Neural cell (in vitro differentiated cells): Measurements from ENCODE around the gene DCAF6. TPM values are rescaled to one million over a fixed set of nuclear protein-coding genes. Genes with fewer than 3 reads are reported as not detected.
A peak's percentile ranks its signal among the peaks of the same experiment; 100 is the strongest.

ENCODE experiments used
- H2AFZ ChIP-seq: fragments of 200-600, 300-800 bp; sonication (generic), shearing (Covaris generic); 2 replicates; pipeline ENCODE4 v1.6.0; 2014; ENCODE audit warnings: low read depth, mild to moderate bottlenecking, antibody characterized with exemption, low read length, moderate library complexity
- H3F3A ChIP-seq: fragments of 200-600 bp; shearing (Covaris generic); 2 replicates; pipeline ENCODE4 v1.6.1; 2016; ENCODE audit warnings: mild to moderate bottlenecking, moderate library complexity, mixed read lengths, antibody characterized with exemption, low read length; ENCODE audit not compliant: insufficient read depth, poor library complexity, severe bottlenecking
- H3K27ac ChIP-seq: fragments of 200-600, 300-800 bp; sonication (generic), shearing (Covaris generic); 2 replicates; pipeline ENCODE4 v1.5.1; 2014; ENCODE audit warnings: mild to moderate bottlenecking, low read length, moderate library complexity
- H3K27me3 ChIP-seq: fragments of 300-800, 200-600 bp; sonication (generic), shearing (Covaris generic); 2 replicates; pipeline ENCODE4 v1.6.0; 2014; ENCODE audit warnings: mild to moderate bottlenecking, low read depth, low read length, moderate library complexity; ENCODE audit not compliant: insufficient read depth
- H3K36me3 ChIP-seq: fragments of 300-800, 200-600 bp; sonication (generic), shearing (Covaris generic); 2 replicates; pipeline ENCODE4 v1.5.1; 2014; ENCODE audit warnings: mild to moderate bottlenecking, antibody characterized with exemption, low read length, moderate library complexity; ENCODE audit not compliant: insufficient read depth
- H3K4me2 ChIP-seq: fragments of 300-800, 200-600 bp; sonication (generic), shearing (Covaris generic); 2 replicates; pipeline ENCODE4 v1.6.0; 2014; ENCODE audit warnings: mild to moderate bottlenecking, low read length
- H3K4me3 ChIP-seq: fragments of 300-800, 200-600 bp; sonication (generic), shearing (Covaris generic); 2 replicates; pipeline ENCODE4 v1.5.1; 2014; ENCODE audit warnings: mild to moderate bottlenecking, low read length, moderate library complexity
- H3K79me2 ChIP-seq: fragments of 200-600 bp; shearing (Covaris generic); replicated peaks from 2 replicates; pipeline ENCODE4 v1.6.0; 2014; ENCODE audit warnings: mild to moderate bottlenecking, low read length, moderate library complexity; ENCODE audit not compliant: insufficient read depth
- H3K9ac ChIP-seq: fragments of 300-800, 200-600 bp; sonication (generic), shearing (Covaris generic); 2 replicates; pipeline ENCODE4 v1.6.1; 2016; ENCODE audit warnings: mild to moderate bottlenecking, low read length, mixed read lengths
- H3K9me2 ChIP-seq: fragments of 200-600 bp; shearing (Covaris generic); 2 replicates; pipeline ENCODE4 v1.6.1; 2016; ENCODE audit warnings: mild to moderate bottlenecking, low read length, mixed read lengths; ENCODE audit not compliant: insufficient read depth
- H3K9me3 ChIP-seq: fragments of 200-600, 300-800 bp; sonication (generic), shearing (Covaris generic); 2 replicates; pipeline ENCODE4 v1.6.1; 2016; ENCODE audit warnings: mild to moderate bottlenecking, mixed run types, low read length, moderate library complexity, mixed read lengths
- H4K20me1 ChIP-seq: fragments of 200-600 bp; shearing (Covaris generic); 2 replicates; pipeline ENCODE4 v1.6.1; 2016; ENCODE audit warnings: mild to moderate bottlenecking, mixed run types; ENCODE audit not compliant: insufficient read depth
- CTCF ChIP-seq: fragments of 450-650 bp; IDR thresholded peaks from 2 replicates; pipeline ENCODE4 v1.5.1; 2014; ENCODE audit warnings: antibody characterized with exemption, mild to moderate bottlenecking, moderate library complexity; ENCODE audit not compliant: poor library complexity, severe bottlenecking
- EP300 ChIP-seq: fragments of 450-650 bp; conservative IDR thresholded peaks from 2 replicates; pipeline ENCODE4 v1.6.1; 2014; ENCODE audit warnings: antibody characterized with exemption, mild to moderate bottlenecking, moderate library complexity; ENCODE audit not compliant: poor library complexity, severe bottlenecking
- EZH2 ChIP-seq: fragments of 200-600, 300-800 bp; shearing (Covaris generic), sonication (generic); IDR thresholded peaks from 2 replicates; pipeline ENCODE4 v1.6.1; 2014; ENCODE audit warnings: antibody characterized with exemption, low read length, borderline replicate concordance, mild to moderate bottlenecking; ENCODE audit not compliant: insufficient read depth, poor library complexity, severe bottlenecking
- MXI1 ChIP-seq: fragments of 450-650 bp; conservative IDR thresholded peaks from 2 replicates; pipeline ENCODE4 v1.6.1; 2014; ENCODE audit warnings: antibody characterized with exemption, mild to moderate bottlenecking; ENCODE audit not compliant: poor library complexity, severe bottlenecking
- POLR2AphosphoS5 ChIP-seq: IDR thresholded peaks from 2 replicates; pipeline ENCODE4 v1.6.1; 2012
- RAD21 ChIP-seq: fragments of 450-650 bp; conservative IDR thresholded peaks from 2 replicates; pipeline ENCODE4 v1.6.1; 2014; ENCODE audit warnings: antibody characterized with exemption, mild to moderate bottlenecking, moderate library complexity
- REST ChIP-seq: IDR thresholded peaks from 2 replicates; pipeline ENCODE4 v1.6.1; 2012; ENCODE audit warnings: borderline replicate concordance
- SMC3 ChIP-seq: fragments of 450-650 bp; conservative IDR thresholded peaks from 2 replicates; pipeline ENCODE4 v1.6.1; 2014; ENCODE audit warnings: antibody characterized with exemption, mild to moderate bottlenecking, moderate library complexity; ENCODE audit not compliant: poor library complexity
- TAF1 ChIP-seq: IDR thresholded peaks from 2 replicates; pipeline ENCODE4 v1.6.1; 2012; ENCODE audit warnings: low read depth
- polyA plus RNA-seq: library from polyadenylated mRNA; depleted of rRNA; stranded (reverse); fragments of >200 nt; gene quantifications from 2 replicates; pipeline ENCODE4 v1.2.3, GENCODE V29; 2014

Gene DCAF6
- polyA plus RNA-seq, 1 donor from 2014 or later = 44.8 TPM

- Histone ChIP-seq H3K79me2 (peaks cover 41% of the 10 kb centered on the region), H3K9ac (no peak overlapping the region), H3K36me3 (no peaks in the 10 kb centered on the region), H3F3A (no peaks in the 10 kb centered on the region), H3K4me3 (peak overlapping the region; percentile 91), H3K9me3 (no peaks in the 10 kb centered on the region), H3K4me2 (peak overlapping the region; percentile 34), H3K27ac (no peak overlapping the region), H2AFZ (no peak overlapping the region), H3K27me3 (no peaks in the 10 kb centered on the region), H4K20me1 (no peaks in the 10 kb centered on the region), H3K9me2 (no peaks in the 10 kb centered on the region)
- no peak for TF ChIP-seq EZH2
- no peak for TF ChIP-seq REST
- no peak for TF ChIP-seq CTCF
- no peak for TF ChIP-seq SMC3
- TF ChIP-seq TAF1 = no peak
- no peak for TF ChIP-seq EP300
- no peak for TF ChIP-seq POLR2AphosphoS5
- no peak for TF ChIP-seq RAD21
- no peak for TF ChIP-seq MXI1
These were observed 1.7 kb downstream of the DCAF6 start for GRCh38 chr1:167938080-167938636.

GRCh38 chr1:167940264-167940663 is 3.8 kb downstream of the DCAF6 start:
- Histone ChIP-seq H3K4me2 (no peak overlapping the region), H3K27ac (no peak overlapping the region), H3F3A (no peaks in the 10 kb centered on the region), H3K9ac (no peak overlapping the region), H3K4me3 (no peak overlapping the region), H2AFZ (no peak overlapping the region), H3K79me2 (peaks cover 48% of the 10 kb centered on the region), H3K27me3 (no peaks in the 10 kb centered on the region), H3K9me2 (no peaks in the 10 kb centered on the region), H3K9me3 (no peaks in the 10 kb centered on the region), H3K36me3 (no peaks in the 10 kb centered on the region), H4K20me1 (no peaks in the 10 kb centered on the region)
- TF ChIP-seq EZH2 (no peak), POLR2AphosphoS5 (no peak), RAD21 (no peak), TAF1 (no peak), SMC3 (no peak), EP300 (no peak), REST (no peak), CTCF (no peak), MXI1 (no peak)
